ENCODE results near the gene LEF1.
"Not testable (repeated sequence)": the region's sequence is repeated elsewhere in the genome, so short reads cannot be mapped to it uniquely, and the experiment has no call there.

The LEF1 gene

GRCh38 chr4:108029016-108029720, 139.6 kb downstream of the LEF1 start:
- H3K27me3 ChIP-seq (ENCODE audit: control insufficient read depth, insufficient read depth, low read length), result no peaks in the 10 kb centered on the region
- H3K9ac ChIP-seq (ENCODE audit: low read length), result no peak overlapping the region
- peaks cover 29% of the 10 kb centered on the region for H3K36me3 ChIP-seq (ENCODE audit: control insufficient read depth, insufficient read depth, low read length)

GRCh38 chr4:108024878-108025165, 143.9 kb downstream of the LEF1 start:
- H3K36me3 ChIP-seq (ENCODE audit: control insufficient read depth, insufficient read depth, low read length), result peaks cover 33% of the 10 kb centered on the region
- H3K4me1 ChIP-seq (ENCODE audit: control insufficient read depth, insufficient read depth, low read length), result no peaks in the 10 kb centered on the region
- no peak overlapping the region for H3K4me3 ChIP-seq (ENCODE audit: low read length)
- no peaks in the 10 kb centered on the region for H3K27me3 ChIP-seq (ENCODE audit: control insufficient read depth, insufficient read depth, low read length)
- H3K9ac ChIP-seq (ENCODE audit: low read length), result no peak overlapping the region
- H3K27ac ChIP-seq (ENCODE audit: low read depth, low read length), result no peak overlapping the region

More at GRCh38 chr4:108029016-108029720, 139.6 kb downstream of the LEF1 start:
- Histone ChIP-seq H3K4me1 (ENCODE audit: control insufficient read depth, insufficient read depth, low read length) (no peaks in the 10 kb centered on the region), H3K27ac (ENCODE audit: low read depth, low read length) (no peak overlapping the region), H3K4me3 (ENCODE audit: low read length) (no peak overlapping the region)

- Histone ChIP-seq H3K36me3 (ENCODE audit: control insufficient read depth, insufficient read depth, low read length) (peaks cover 33% of the 10 kb centered on the region), H3K27me3 (ENCODE audit: control insufficient read depth, insufficient read depth, low read length) (no peaks in the 10 kb centered on the region), H3K27ac (ENCODE audit: low read depth, low read length) (no peak overlapping the region), H3K9ac (ENCODE audit: low read length) (no peak overlapping the region), H3K4me3 (ENCODE audit: low read length) (no peak overlapping the region), H3K4me1 (ENCODE audit: control insufficient read depth, insufficient read depth, low read length) (no peaks in the 10 kb centered on the region)
Measured at GRCh38 chr4:108024085-108024877, 144.5 kb downstream of the LEF1 start.

GRCh38 chr4:108018884-108019187, 149.9 kb downstream of the LEF1 start:
- H3K36me3 ChIP-seq (ENCODE audit: control insufficient read depth, insufficient read depth, low read length), result peaks cover 17% of the 10 kb centered on the region
- no peaks in the 10 kb centered on the region for H3K27me3 ChIP-seq (ENCODE audit: control insufficient read depth, insufficient read depth, low read length)
- H3K27ac ChIP-seq (ENCODE audit: low read depth, low read length), result no peak overlapping the region
- no peak overlapping the region for H3K4me3 ChIP-seq (ENCODE audit: low read length)
- peaks cover 2% of the 10 kb centered on the region for H3K4me1 ChIP-seq (ENCODE audit: control insufficient read depth, insufficient read depth, low read length)
- H3K9ac ChIP-seq (ENCODE audit: low read length), result no peak overlapping the region

GRCh38 chr4:108018040-108018883, 150.5 kb downstream of the LEF1 start:
- H3K9ac ChIP-seq (ENCODE audit: low read length), result no peak overlapping the region
- no peak overlapping the region for H3K27ac ChIP-seq (ENCODE audit: low read depth, low read length)
- peaks cover 11% of the 10 kb centered on the region for H3K36me3 ChIP-seq (ENCODE audit: control insufficient read depth, insufficient read depth, low read length)
- H3K4me3 ChIP-seq (ENCODE audit: low read length), result no peak overlapping the region
- peaks cover 2% of the 10 kb centered on the region for H3K4me1 ChIP-seq (ENCODE audit: control insufficient read depth, insufficient read depth, low read length)
- no peaks in the 10 kb centered on the region for H3K27me3 ChIP-seq (ENCODE audit: control insufficient read depth, insufficient read depth, low read length)

GRCh38 chr4:108013955-108014354, 154.8 kb downstream of the LEF1 start:
- Histone ChIP-seq H3K27ac (ENCODE audit: low read depth, low read length) (no peak overlapping the region), H3K4me3 (ENCODE audit: low read length) (no peak overlapping the region), H3K36me3 (ENCODE audit: control insufficient read depth, insufficient read depth, low read length) (peaks cover 3% of the 10 kb centered on the region), H3K4me1 (ENCODE audit: control insufficient read depth, insufficient read depth, low read length) (peaks cover under 1% of the 10 kb centered on the region), H3K27me3 (ENCODE audit: control insufficient read depth, insufficient read depth, low read length) (no peaks in the 10 kb centered on the region), H3K9ac (ENCODE audit: low read length) (no peak overlapping the region)

GRCh38 chr4:108013327-108013726, 155.4 kb downstream of the LEF1 start:
- H3K4me3 ChIP-seq (ENCODE audit: low read length), result no peak overlapping the region
- no peaks in the 10 kb centered on the region for H3K27me3 ChIP-seq (ENCODE audit: control insufficient read depth, insufficient read depth, low read length)
- H3K4me1 ChIP-seq (ENCODE audit: control insufficient read depth, insufficient read depth, low read length), result no peaks in the 10 kb centered on the region
- no peak overlapping the region for H3K27ac ChIP-seq (ENCODE audit: low read depth, low read length)
- H3K36me3 ChIP-seq (ENCODE audit: control insufficient read depth, insufficient read depth, low read length), result peaks cover 3% of the 10 kb centered on the region
- H3K9ac ChIP-seq (ENCODE audit: low read length), result no peak overlapping the region

- H3K27ac ChIP-seq (ENCODE audit: low read depth, low read length); H3K36me3 ChIP-seq (ENCODE audit: control insufficient read depth, insufficient read depth, low read length); H3K4me1 ChIP-seq (ENCODE audit: control insufficient read depth, insufficient read depth, low read length); H3K27me3 ChIP-seq (ENCODE audit: control insufficient read depth, insufficient read depth, low read length); H3K4me3 ChIP-seq (ENCODE audit: low read length); H3K9ac ChIP-seq (ENCODE audit: low read length): not testable (repeated sequence)
Measured at GRCh38 chr4:108012382-108012781, 156.3 kb downstream of the LEF1 start.

GRCh38 chr4:108010167-108010566, 158.6 kb downstream of the LEF1 start:
- no peak overlapping the region for H3K27ac ChIP-seq (ENCODE audit: low read depth, low read length)
- no peak overlapping the region for H3K9ac ChIP-seq (ENCODE audit: low read length)
- H3K4me1 ChIP-seq (ENCODE audit: control insufficient read depth, insufficient read depth, low read length), result no peaks in the 10 kb centered on the region
- H3K27me3 ChIP-seq (ENCODE audit: control insufficient read depth, insufficient read depth, low read length), result no peaks in the 10 kb centered on the region
- H3K36me3 ChIP-seq (ENCODE audit: control insufficient read depth, insufficient read depth, low read length), result no peaks in the 10 kb centered on the region
- no peak overlapping the region for H3K4me3 ChIP-seq (ENCODE audit: low read length)

GRCh38 chr4:108008721-108009120, 160.0 kb downstream of the LEF1 start:
- H3K27me3 ChIP-seq (ENCODE audit: control insufficient read depth, insufficient read depth, low read length), result no peaks in the 10 kb centered on the region
- no peak overlapping the region for H3K9ac ChIP-seq (ENCODE audit: low read length)
- H3K27ac ChIP-seq (ENCODE audit: low read depth, low read length), result no peak overlapping the region

GRCh38 chr4:108007984-108008383, 160.7 kb downstream of the LEF1 start:
- Histone ChIP-seq H3K27ac (ENCODE audit: low read depth, low read length) (no peak overlapping the region), H3K9ac (ENCODE audit: low read length) (no peak overlapping the region), H3K27me3 (ENCODE audit: control insufficient read depth, insufficient read depth, low read length) (no peaks in the 10 kb centered on the region), H3K4me3 (ENCODE audit: low read length) (no peak overlapping the region), H3K4me1 (ENCODE audit: control insufficient read depth, insufficient read depth, low read length) (no peaks in the 10 kb centered on the region), H3K36me3 (ENCODE audit: control insufficient read depth, insufficient read depth, low read length) (no peaks in the 10 kb centered on the region)

More at GRCh38 chr4:108008721-108009120, 160.0 kb downstream of the LEF1 start:
- H3K4me1 ChIP-seq (ENCODE audit: control insufficient read depth, insufficient read depth, low read length), result no peaks in the 10 kb centered on the region
- H3K4me3 ChIP-seq (ENCODE audit: low read length), result no peak overlapping the region
- H3K36me3 ChIP-seq (ENCODE audit: control insufficient read depth, insufficient read depth, low read length), result no peaks in the 10 kb centered on the region

- H3K27me3 ChIP-seq (ENCODE audit: control insufficient read depth, insufficient read depth, low read length), result no peaks in the 10 kb centered on the region
- no peak overlapping the region for H3K27ac ChIP-seq (ENCODE audit: low read depth, low read length)
- H3K4me1 ChIP-seq (ENCODE audit: control insufficient read depth, insufficient read depth, low read length), result no peaks in the 10 kb centered on the region
- H3K9ac ChIP-seq (ENCODE audit: low read length), result no peak overlapping the region
- no peaks in the 10 kb centered on the region for H3K36me3 ChIP-seq (ENCODE audit: control insufficient read depth, insufficient read depth, low read length)
- H3K4me3 ChIP-seq (ENCODE audit: low read length), result no peak overlapping the region
Measured at GRCh38 chr4:108006361-108006760, 162.4 kb downstream of the LEF1 start.
